ENCODE results near the gene TIMM29. TPM values are rescaled to one million over a fixed set of nuclear protein-coding genes. Genes with fewer than 3 reads are reported as not detected.

TIMM29 gene
- total RNA-seq, 1 donor, result 31.8 TPM

GRCh38 chr19:10921910-10922637 is 6.5 kb upstream of the TIMM29 start:
- Histone ChIP-seq H3K27ac (ENCODE audit: low read depth, low read length) (no peak overlapping the region), H3K79me2 (ENCODE audit: insufficient read depth, low read length) (peaks cover 14% of the 10 kb centered on the region), H3K4me1 (ENCODE audit: insufficient read depth, low read length) (peaks cover 1% of the 10 kb centered on the region), H3K4me2 (ENCODE audit: insufficient read depth, low read length) (no peak overlapping the region), H3K9me3 (ENCODE audit: low read depth, low read length) (no peaks in the 10 kb centered on the region), H4K20me1 (ENCODE audit: insufficient read depth, low read length) (peaks cover 8% of the 10 kb centered on the region), H3K4me3 (ENCODE audit: insufficient read depth, low read length) (no peak overlapping the region), H3K27me3 (ENCODE audit: insufficient read depth, low read length) (no peaks in the 10 kb centered on the region), H3K36me3 (ENCODE audit: insufficient read depth, low read length) (peaks cover 57% of the 10 kb centered on the region), H2AFZ (ENCODE audit: low read length) (no peak overlapping the region)
- DNase-seq (ENCODE audit: insufficient read length, low spot score, missing footprints), result peak; percentile 52
- TF ChIP-seq CTCF (IDR thresholded peaks at IDR 0.05; ENCODE audit: extremely low read depth, low read depth, low read length), result no peak

GRCh38 chr19:10922638-10923014 is 6.0 kb upstream of the TIMM29 start:
- H3K36me3 ChIP-seq (ENCODE audit: insufficient read depth, low read length), result peaks cover 57% of the 10 kb centered on the region
- H4K20me1 ChIP-seq (ENCODE audit: insufficient read depth, low read length), result peaks cover 8% of the 10 kb centered on the region
- H3K79me2 ChIP-seq (ENCODE audit: insufficient read depth, low read length), result peaks cover 19% of the 10 kb centered on the region
- no peak for TF ChIP-seq CTCF (IDR thresholded peaks at IDR 0.05; ENCODE audit: extremely low read depth, low read depth, low read length)
- no peak overlapping the region for H3K4me2 ChIP-seq (ENCODE audit: insufficient read depth, low read length)
- no peak overlapping the region for H2AFZ ChIP-seq (ENCODE audit: low read length)
- no peak overlapping the region for H3K27ac ChIP-seq (ENCODE audit: low read depth, low read length)
- no peak overlapping the region for H3K4me3 ChIP-seq (ENCODE audit: insufficient read depth, low read length)
- no peaks in the 10 kb centered on the region for H3K9me3 ChIP-seq (ENCODE audit: low read depth, low read length)
- H3K4me1 ChIP-seq (ENCODE audit: insufficient read depth, low read length), result peaks cover 7% of the 10 kb centered on the region
- no peaks in the 10 kb centered on the region for H3K27me3 ChIP-seq (ENCODE audit: insufficient read depth, low read length)
- DNase-seq (ENCODE audit: insufficient read length, low spot score, missing footprints), result peak; percentile 56

- H3K36me3 ChIP-seq (ENCODE audit: insufficient read depth, low read length), result peaks cover 53% of the 10 kb centered on the region
- no peak overlapping the region for H3K4me2 ChIP-seq (ENCODE audit: insufficient read depth, low read length)
- no peaks in the 10 kb centered on the region for H3K27me3 ChIP-seq (ENCODE audit: insufficient read depth, low read length)
- DNase-seq (ENCODE audit: insufficient read length, low spot score, missing footprints), result peak; percentile 72
- H3K4me3 ChIP-seq (ENCODE audit: insufficient read depth, low read length), result no peak overlapping the region
- H3K27ac ChIP-seq (ENCODE audit: low read depth, low read length), result no peak overlapping the region
- H3K79me2 ChIP-seq (ENCODE audit: insufficient read depth, low read length), result peaks cover 28% of the 10 kb centered on the region
- no peaks in the 10 kb centered on the region for H3K9me3 ChIP-seq (ENCODE audit: low read depth, low read length)
- H3K4me1 ChIP-seq (ENCODE audit: insufficient read depth, low read length), result peaks cover 9% of the 10 kb centered on the region
- H4K20me1 ChIP-seq (ENCODE audit: insufficient read depth, low read length), result peaks cover 8% of the 10 kb centered on the region
- H2AFZ ChIP-seq (ENCODE audit: low read length), result no peak overlapping the region
- TF ChIP-seq CTCF (IDR thresholded peaks at IDR 0.05; ENCODE audit: extremely low read depth, low read depth, low read length), result no peak
Observed at GRCh38 chr19:10923260-10924112, 5.1 kb upstream of the TIMM29 start.

- DNase-seq (ENCODE audit: insufficient read length, low spot score, missing footprints), result peak; percentile 73
- TF ChIP-seq CTCF (IDR thresholded peaks at IDR 0.05; ENCODE audit: extremely low read depth, low read depth, low read length), result no peak
- Histone ChIP-seq H3K79me2 (ENCODE audit: insufficient read depth, low read length) (peaks cover 37% of the 10 kb centered on the region), H2AFZ (ENCODE audit: low read length) (no peak overlapping the region), H3K4me2 (ENCODE audit: insufficient read depth, low read length) (no peak overlapping the region), H3K36me3 (ENCODE audit: insufficient read depth, low read length) (peaks cover 48% of the 10 kb centered on the region), H3K27me3 (ENCODE audit: insufficient read depth, low read length) (no peaks in the 10 kb centered on the region), H3K4me3 (ENCODE audit: insufficient read depth, low read length) (no peak overlapping the region), H3K4me1 (ENCODE audit: insufficient read depth, low read length) (peaks cover 13% of the 10 kb centered on the region), H3K27ac (ENCODE audit: low read depth, low read length) (no peak overlapping the region), H4K20me1 (ENCODE audit: insufficient read depth, low read length) (peaks cover 13% of the 10 kb centered on the region), H3K9me3 (ENCODE audit: low read depth, low read length) (no peaks in the 10 kb centered on the region)
Observed at GRCh38 chr19:10924597-10924996, 4.0 kb upstream of the TIMM29 start.
